SK-N-SH (cell line): Measurements from ENCODE around the gene IL17D.

Experiments
- CHD2 ChIP-seq: fragments of 150-350 bp; IDR thresholded peaks from 2 replicates; pipeline ENCODE4 v1.6.1; 2018; ENCODE audit warnings: low read length; ENCODE audit not compliant: partially characterized antibody
- ELF1 ChIP-seq: IDR thresholded peaks from 2 replicates; pipeline ENCODE4 v1.4.0; 2012
- EP300 ChIP-seq, 2 experiments: IDR thresholded peaks; 2 replicates each; pipeline versions ENCODE4 v1.4.0 to v1.6.1; 2012; ENCODE audit warnings: borderline replicate concordance in 1 of 2, low read depth in 1 of 2, low read length in 1 of 2
- JUND ChIP-seq: IDR thresholded peaks from 2 replicates; pipeline ENCODE4 v1.4.0; 2012
- MXI1 ChIP-seq: IDR thresholded peaks from 2 replicates; pipeline ENCODE4 v1.6.1; 2012; ENCODE audit warnings: mild to moderate bottlenecking, low read depth, low read length, improper control_type of control experiment
- NFIC ChIP-seq: IDR thresholded peaks from 2 replicates; pipeline ENCODE4 v1.4.0; 2012; ENCODE audit warnings: borderline replicate concordance
- POLR2AphosphoS5 ChIP-seq: IDR thresholded peaks from 2 replicates; pipeline ENCODE4 v1.6.1; 2012; ENCODE audit warnings: low read depth, low read length
- RFX5 ChIP-seq: IDR thresholded peaks from 2 replicates; pipeline ENCODE4 v1.6.1; 2012; ENCODE audit warnings: mild to moderate bottlenecking, improper control_type of control experiment, low read length
- SIN3A ChIP-seq: IDR thresholded peaks from 2 replicates; pipeline ENCODE4 v1.6.1; 2012; ENCODE audit warnings: low read depth, mild to moderate bottlenecking, low read length, moderate library complexity, borderline replicate concordance
- TAF1 ChIP-seq: IDR thresholded peaks from 2 replicates; pipeline ENCODE4 v1.6.1; 2012; ENCODE audit warnings: low read depth, mild to moderate bottlenecking, low read length, moderate library complexity, borderline replicate concordance
- TF ChIP-seq, protein P1 (sequence below): IDR thresholded peaks from 2 replicates; pipeline ENCODE4 v1.6.1; 2012; ENCODE audit warnings: mild to moderate bottlenecking, low read depth, low read length, moderate library complexity
- TF ChIP-seq, protein P2 (sequence below): IDR thresholded peaks from 2 replicates; pipeline ENCODE4; 2012
- TF ChIP-seq, protein P3 (sequence below): fragments of 200-600 bp; sonication (generic); IDR thresholded peaks from 2 replicates; pipeline ENCODE4 v1.6.1; 2017; ENCODE audit warnings: antibody characterized with exemption, mild to moderate bottlenecking, moderate library complexity
- TF ChIP-seq, protein P4 (sequence below): IDR thresholded peaks from 2 replicates; pipeline ENCODE4 v1.4.0; 2012; ENCODE audit warnings: low read depth, borderline replicate concordance

DNA sequence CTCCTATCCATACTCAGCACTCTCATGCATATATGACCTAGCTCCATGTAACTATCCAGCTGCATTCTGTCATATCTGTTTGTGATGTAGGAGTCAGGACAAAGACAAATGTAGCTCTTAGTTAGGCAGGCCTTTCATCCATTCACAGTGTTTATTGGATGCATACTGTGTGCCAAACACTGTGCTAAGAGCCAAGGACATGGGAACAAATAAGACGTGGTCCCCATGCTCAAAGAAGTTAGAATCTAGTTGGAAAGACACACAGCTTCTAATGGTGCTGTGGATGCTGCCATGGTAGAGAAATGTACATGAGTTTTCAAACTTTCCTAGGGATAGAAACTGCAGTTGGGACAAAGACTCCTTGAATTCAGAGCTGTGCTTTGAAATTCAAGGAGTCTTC, 31.7 kb upstream of the IL17D start:
- TF ChIP-seq NFIC (no peak), CHD2 (no peak), RFX5 (no peak), MXI1 (no peak), JUND (no peak), EP300 (IDR thresholded peaks at IDR 0.05; ENCODE audit: borderline replicate concordance in 1 of 2, low read depth in 1 of 2, low read length in 1 of 2) (no peak), ELF1 (no peak), POLR2AphosphoS5 (no peak), SIN3A (no peak), TAF1 (no peak)
- TF ChIP-seq, protein P1, sequence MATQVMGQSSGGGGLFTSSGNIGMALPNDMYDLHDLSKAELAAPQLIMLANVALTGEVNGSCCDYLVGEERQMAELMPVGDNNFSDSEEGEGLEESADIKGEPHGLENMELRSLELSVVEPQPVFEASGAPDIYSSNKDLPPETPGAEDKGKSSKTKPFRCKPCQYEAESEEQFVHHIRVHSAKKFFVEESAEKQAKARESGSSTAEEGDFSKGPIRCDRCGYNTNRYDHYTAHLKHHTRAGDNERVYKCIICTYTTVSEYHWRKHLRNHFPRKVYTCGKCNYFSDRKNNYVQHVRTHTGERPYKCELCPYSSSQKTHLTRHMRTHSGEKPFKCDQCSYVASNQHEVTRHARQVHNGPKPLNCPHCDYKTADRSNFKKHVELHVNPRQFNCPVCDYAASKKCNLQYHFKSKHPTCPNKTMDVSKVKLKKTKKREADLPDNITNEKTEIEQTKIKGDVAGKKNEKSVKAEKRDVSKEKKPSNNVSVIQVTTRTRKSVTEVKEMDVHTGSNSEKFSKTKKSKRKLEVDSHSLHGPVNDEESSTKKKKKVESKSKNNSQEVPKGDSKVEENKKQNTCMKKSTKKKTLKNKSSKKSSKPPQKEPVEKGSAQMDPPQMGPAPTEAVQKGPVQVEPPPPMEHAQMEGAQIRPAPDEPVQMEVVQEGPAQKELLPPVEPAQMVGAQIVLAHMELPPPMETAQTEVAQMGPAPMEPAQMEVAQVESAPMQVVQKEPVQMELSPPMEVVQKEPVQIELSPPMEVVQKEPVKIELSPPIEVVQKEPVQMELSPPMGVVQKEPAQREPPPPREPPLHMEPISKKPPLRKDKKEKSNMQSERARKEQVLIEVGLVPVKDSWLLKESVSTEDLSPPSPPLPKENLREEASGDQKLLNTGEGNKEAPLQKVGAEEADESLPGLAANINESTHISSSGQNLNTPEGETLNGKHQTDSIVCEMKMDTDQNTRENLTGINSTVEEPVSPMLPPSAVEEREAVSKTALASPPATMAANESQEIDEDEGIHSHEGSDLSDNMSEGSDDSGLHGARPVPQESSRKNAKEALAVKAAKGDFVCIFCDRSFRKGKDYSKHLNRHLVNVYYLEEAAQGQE, result no peak
- TF ChIP-seq, protein P2, sequence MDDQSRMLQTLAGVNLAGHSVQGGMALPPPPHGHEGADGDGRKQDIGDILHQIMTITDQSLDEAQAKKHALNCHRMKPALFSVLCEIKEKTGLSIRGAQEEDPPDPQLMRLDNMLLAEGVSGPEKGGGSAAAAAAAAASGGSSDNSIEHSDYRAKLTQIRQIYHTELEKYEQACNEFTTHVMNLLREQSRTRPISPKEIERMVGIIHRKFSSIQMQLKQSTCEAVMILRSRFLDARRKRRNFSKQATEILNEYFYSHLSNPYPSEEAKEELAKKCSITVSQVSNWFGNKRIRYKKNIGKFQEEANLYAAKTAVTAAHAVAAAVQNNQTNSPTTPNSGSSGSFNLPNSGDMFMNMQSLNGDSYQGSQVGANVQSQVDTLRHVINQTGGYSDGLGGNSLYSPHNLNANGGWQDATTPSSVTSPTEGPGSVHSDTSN, result no peak
- TF ChIP-seq, protein P3, sequence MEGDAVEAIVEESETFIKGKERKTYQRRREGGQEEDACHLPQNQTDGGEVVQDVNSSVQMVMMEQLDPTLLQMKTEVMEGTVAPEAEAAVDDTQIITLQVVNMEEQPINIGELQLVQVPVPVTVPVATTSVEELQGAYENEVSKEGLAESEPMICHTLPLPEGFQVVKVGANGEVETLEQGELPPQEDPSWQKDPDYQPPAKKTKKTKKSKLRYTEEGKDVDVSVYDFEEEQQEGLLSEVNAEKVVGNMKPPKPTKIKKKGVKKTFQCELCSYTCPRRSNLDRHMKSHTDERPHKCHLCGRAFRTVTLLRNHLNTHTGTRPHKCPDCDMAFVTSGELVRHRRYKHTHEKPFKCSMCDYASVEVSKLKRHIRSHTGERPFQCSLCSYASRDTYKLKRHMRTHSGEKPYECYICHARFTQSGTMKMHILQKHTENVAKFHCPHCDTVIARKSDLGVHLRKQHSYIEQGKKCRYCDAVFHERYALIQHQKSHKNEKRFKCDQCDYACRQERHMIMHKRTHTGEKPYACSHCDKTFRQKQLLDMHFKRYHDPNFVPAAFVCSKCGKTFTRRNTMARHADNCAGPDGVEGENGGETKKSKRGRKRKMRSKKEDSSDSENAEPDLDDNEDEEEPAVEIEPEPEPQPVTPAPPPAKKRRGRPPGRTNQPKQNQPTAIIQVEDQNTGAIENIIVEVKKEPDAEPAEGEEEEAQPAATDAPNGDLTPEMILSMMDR, result no peak
- TF ChIP-seq, protein P4, sequence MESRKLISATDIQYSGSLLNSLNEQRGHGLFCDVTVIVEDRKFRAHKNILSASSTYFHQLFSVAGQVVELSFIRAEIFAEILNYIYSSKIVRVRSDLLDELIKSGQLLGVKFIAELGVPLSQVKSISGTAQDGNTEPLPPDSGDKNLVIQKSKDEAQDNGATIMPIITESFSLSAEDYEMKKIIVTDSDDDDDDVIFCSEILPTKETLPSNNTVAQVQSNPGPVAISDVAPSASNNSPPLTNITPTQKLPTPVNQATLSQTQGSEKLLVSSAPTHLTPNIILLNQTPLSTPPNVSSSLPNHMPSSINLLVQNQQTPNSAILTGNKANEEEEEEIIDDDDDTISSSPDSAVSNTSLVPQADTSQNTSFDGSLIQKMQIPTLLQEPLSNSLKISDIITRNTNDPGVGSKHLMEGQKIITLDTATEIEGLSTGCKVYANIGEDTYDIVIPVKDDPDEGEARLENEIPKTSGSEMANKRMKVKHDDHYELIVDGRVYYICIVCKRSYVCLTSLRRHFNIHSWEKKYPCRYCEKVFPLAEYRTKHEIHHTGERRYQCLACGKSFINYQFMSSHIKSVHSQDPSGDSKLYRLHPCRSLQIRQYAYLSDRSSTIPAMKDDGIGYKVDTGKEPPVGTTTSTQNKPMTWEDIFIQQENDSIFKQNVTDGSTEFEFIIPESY, result no peak
